Inflammatory macrophage treated with lipopolysaccharide for 1 hour (primary cell): ENCODE results near the gene WDR93.

Source experiments
- DNase-seq, 2 donors: peaks; one replicate each; pipeline ENCODE4 v3.0.0-alpha.2; 2020 to 2022

The WDR93 gene

GRCh38 chr15:89690276-89691218, at the start of gene WDR93, which contains the start of gene PEX11A:
WDR93 (plus strand) TSS chr15:89690811; CDS start chr15:89701747, 10,936 bp downstream.
PEX11A (minus strand) TSS chr15:89690754; CDS start chr15:89690632, 122 bp downstream.
- peak; percentile 47 to 75 for DNase-seq

- no peak for DNase-seq
These were observed 49.6 kb upstream of the WDR93 start for GRCh38 chr15:89641053-89641452.

- no peak for DNase-seq
These were observed 48.5 kb upstream of the WDR93 start for GRCh38 chr15:89642106-89642505.

- no peak for DNase-seq
These were observed 44.9 kb upstream of the WDR93 start for GRCh38 chr15:89645680-89646079.

GRCh38 chr15:89646416-89647141, 44.0 kb upstream of the WDR93 start:
- DNase-seq, result no peak

GRCh38 chr15:89647191-89647851, 43.3 kb upstream of the WDR93 start:
- peak; percentile 21 to 84 for DNase-seq

- DNase-seq, result no peak
These were observed 42.3 kb upstream of the WDR93 start for GRCh38 chr15:89648106-89649012.

GRCh38 chr15:89649013-89649625, 41.5 kb upstream of the WDR93 start:
- DNase-seq, result no peak

GRCh38 chr15:89649716-89650115, 40.9 kb upstream of the WDR93 start:
- no peak for DNase-seq

GRCh38 chr15:89652131-89652530, 38.5 kb upstream of the WDR93 start:
- no peak for DNase-seq

GRCh38 chr15:89652666-89653065, 37.9 kb upstream of the WDR93 start:
- DNase-seq, result no peak

GRCh38 chr15:89653578-89653977, 37.0 kb upstream of the WDR93 start:
- no peak for DNase-seq

GRCh38 chr15:89654301-89654761, 36.3 kb upstream of the WDR93 start:
- no peak for DNase-seq

GRCh38 chr15:89654847-89655805, 35.5 kb upstream of the WDR93 start, which contains the start of gene KIF7:
KIF7 (minus strand) TSS chr15:89655467; CDS start chr15:89652930, 2,537 bp downstream.
- DNase-seq, result no peak

GRCh38 chr15:89656116-89656815, 34.3 kb upstream of the WDR93 start:
- DNase-seq, result no peak

GRCh38 chr15:89657686-89658200, 32.9 kb upstream of the WDR93 start:
- no peak for DNase-seq

GRCh38 chr15:89659295-89659694, 31.3 kb upstream of the WDR93 start:
- no peak for DNase-seq

GRCh38 chr15:89660556-89660955, 30.1 kb upstream of the WDR93 start:
- no peak for DNase-seq
